ENCODE results near the gene PSMD1.

GRCh38 chr2:231056453-231057416, at the start of gene PSMD1:
- TF ChIP-seq CTCF (IDR thresholded peaks at IDR 0.05) (peak; percentile 94 to 98 (median 97)), POLR2A (IDR thresholded peaks at IDR 0.05; ENCODE audit: low read depth) (no peak)

Measured in esophagus muscularis mucosa (tissue), 3 donors.